SIG-M5 (cell line): Measurements from ENCODE around the gene CHRNA3.
"Not testable (repeated sequence)": the region's sequence is repeated elsewhere in the genome, so short reads cannot be mapped to it uniquely, and the experiment has no call there.

ENCODE experiments used
- DNase-seq: peaks from one replicate; lab custom pipeline; 2025; lab: John Stamatoyannopoulos, UW

The CHRNA3 gene

GRCh38 chr15:78560201-78560600 lies 60.6 kb downstream of the CHRNA3 start:
- DNase-seq, result not testable (repeated sequence)

DNA sequence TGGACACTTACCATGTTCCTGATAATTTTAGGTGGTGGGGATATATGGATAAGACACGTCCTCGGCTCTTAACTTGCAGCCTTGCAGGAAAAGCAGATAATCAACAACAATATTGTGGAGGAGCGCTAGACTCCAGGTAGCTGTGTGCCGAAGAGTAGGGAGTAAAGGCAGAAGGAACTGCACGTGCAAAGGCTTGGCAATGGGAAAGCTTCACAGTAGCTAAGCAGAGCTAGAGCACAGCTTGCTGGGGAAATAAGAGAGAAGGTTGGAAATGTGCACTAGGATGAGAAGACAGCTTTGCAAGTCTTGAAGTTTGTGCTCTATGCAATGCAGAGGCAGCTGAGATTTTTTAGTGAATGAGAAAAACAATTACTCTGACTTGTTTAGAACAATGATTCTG lies 68.2 kb downstream of the CHRNA3 start:
- DNase-seq, result no peak

- no peak for DNase-seq
These were observed 68.9 kb downstream of the CHRNA3 start for GRCh38 chr15:78551902-78552301.

GRCh38 chr15:78550815-78551214 lies 70.0 kb downstream of the CHRNA3 start:
- no peak for DNase-seq

DNA sequence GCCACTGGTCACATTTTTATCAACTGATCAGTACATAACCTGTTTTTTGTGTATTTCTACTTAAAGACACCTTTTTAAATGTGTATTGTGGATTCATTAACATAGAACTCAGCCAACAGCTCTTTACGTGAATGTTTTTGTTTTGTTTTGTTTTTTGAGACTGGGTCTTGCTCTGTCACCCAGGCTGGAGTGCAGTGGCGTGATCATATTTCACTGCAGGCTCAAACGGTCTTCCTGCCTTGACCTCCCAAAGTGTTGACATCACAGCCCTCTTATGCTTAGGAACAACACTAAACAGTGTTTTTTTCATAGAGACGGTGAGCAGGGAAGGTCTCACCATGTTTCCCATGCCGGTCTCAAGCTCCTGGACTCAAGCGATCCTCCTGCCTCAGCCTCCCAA lies 70.6 kb downstream of the CHRNA3 start:
- DNase-seq, result no peak
